GM18861 (cell line): Measurements from ENCODE around the gene CAPN5.
"Not testable (repeated sequence)": the region's sequence is repeated elsewhere in the genome, so short reads cannot be mapped to it uniquely, and the experiment has no call there.

Experiments used
- ATAC-seq: cut with Tn5 transposase; IDR thresholded peaks from one replicate; pipeline ENCODE4 v1.9.1; 2021; ENCODE audit not compliant: unreplicated experiment

CAPN5 gene

DNA sequence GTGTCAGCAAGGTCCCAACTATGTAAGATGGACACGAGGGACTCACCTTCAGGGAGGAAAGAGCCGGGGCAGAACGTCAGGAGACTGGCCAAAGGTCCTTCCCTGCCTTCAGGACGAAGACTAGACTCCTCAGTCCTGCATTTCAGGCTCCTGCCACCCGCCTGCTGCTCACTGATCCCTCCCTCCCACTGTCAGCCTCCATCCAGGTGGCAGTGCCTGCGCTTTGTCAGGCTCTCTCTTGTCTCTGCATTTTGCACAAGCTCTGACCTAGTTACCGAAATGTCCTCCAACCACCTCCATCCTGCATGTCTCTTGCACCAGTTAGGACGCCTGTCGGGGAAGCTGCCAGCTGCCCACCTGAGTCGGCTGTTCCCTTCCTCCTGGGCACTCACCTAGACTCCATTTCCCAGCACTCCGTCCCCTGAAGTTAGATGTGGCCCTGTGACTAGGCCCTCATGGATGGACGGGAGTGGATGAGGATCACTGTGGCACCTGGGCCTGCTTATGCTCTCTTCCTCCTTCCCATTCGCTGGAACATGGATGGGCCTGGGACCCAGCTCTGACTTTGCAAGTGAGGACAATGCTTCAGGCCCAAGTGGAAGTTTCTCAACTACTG lies 24.6 kb upstream of the CAPN5 start:
- no peak for ATAC-seq

DNA sequence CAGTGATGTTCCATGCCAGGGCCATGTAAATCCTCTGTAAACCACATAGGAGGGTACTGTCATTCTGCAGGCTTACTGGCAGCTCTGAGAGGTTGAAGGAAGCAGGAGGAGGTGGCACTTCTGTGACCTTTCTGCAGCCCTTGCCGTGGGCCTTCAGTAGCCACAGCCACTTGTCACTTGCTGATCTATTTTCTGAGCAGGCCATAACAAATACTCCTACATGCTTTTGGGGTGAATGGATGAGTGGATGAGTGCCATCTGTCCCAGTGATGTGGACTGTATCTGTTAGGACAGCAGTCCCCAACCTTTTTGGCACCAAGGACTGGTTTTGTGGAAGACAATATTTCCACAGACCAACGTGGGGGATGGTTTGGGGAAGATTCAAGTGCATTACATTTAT lies 22.4 kb upstream of the CAPN5 start:
- ATAC-seq = no peak

DNA sequence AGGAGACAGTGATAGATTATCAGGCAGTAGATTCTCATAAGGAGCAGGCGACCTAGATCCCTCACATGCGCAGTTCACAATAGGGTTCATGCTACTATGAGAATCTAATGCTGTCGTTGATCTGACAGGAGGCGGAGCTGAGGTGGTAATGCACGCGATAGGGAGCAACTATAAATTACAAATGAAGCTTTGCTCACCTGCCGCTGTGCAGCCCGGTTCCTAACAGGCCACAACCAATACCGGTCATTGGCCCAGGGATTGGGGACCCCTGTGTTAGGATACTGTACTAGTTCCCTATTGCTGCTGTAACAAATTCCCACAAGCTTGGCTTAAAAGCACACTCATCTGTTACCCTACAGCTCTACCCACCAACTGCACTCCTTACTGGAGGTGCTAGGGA lies 21.9 kb upstream of the CAPN5 start:
- no peak for ATAC-seq

DNA sequence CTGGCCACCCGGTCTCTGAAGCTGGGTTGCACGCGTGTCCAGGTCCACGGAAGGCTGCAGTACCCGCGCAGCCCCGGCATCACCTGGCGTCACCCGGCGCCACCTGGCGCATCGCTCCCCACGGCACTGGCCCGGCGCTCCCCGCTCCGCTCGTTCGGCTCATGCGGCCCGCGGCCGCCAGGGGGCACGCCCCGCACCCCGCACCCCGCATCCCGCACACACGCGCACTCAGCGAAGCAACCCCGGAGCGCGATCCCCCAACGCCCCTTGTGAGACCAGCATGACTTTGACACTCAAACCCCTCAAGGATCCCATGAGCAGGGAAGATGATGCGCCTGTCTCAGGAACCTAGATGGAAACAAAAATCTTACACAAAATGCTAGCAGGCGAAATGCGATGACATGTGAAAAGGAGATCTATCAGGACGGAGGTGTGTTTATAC lies 20.7 kb upstream of the CAPN5 start:
- ATAC-seq = no peak

DNA sequence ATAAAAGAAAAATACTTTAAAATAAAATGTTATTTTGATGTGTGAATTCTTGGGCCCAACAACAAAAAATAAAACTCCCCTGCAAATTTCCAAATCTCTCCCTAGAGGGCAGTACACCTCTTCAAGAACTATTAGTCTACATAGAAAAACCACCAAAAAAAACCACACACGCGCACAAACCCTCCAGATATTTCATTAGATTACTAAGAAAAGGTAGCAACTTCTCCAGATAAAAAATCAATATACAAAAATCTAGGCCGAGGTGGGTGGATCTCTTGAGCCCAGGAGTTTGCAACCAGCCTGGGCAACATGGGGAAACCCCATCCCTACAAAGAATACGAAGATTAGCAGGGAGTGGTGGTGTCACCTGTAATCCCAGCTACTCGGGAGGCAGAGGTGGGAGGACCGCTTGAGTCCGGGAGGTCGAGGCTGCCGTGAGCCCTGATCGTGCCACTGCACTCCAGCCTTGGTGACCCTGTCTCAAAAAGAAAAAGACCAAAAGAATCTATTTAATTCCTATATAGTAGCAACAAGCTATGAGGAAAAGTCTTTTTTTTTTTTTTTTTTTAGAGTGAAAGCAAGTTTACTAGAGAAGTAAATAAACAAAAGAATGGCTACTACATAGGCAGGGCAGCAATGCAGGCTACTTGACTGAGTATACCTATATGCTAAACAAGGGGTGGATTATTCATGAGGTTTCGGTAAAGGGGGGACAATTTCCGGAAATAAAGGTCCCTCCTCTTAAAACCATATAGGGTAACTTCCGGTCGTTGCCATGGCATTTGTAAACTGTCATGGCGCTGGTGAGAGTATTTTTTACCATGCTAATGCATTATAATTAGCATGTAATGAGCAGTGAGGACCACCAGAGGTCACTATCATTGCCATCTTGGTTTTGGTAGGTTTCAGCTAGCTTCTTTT lies 19.5 kb upstream of the CAPN5 start:
- peak; percentile 73 for ATAC-seq

DNA sequence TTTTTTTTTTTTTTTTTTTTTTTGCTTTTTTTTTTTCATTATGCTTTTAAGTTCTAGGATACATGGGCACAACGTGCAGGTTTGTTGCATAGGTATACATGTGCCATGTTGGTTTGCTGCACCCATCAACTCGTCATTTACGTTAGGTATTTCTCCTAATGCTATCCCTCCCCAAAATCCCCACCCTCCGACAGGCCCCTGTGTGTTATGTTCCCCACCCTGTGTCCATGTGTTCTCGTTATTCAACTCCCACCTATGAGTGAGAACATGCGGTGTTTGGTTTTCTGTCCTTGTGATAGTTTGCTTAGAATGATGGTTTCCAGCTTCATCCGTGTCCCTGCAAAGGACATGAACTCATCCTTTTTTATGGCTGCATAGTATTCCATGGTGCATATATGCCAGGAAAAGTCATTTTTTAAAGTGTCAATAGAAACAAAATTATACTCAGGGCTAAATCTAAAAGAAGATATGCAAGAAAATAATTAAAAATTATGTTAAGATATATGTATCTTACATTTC lies 18.8 kb upstream of the CAPN5 start:
- not testable (repeated sequence) for ATAC-seq

DNA sequence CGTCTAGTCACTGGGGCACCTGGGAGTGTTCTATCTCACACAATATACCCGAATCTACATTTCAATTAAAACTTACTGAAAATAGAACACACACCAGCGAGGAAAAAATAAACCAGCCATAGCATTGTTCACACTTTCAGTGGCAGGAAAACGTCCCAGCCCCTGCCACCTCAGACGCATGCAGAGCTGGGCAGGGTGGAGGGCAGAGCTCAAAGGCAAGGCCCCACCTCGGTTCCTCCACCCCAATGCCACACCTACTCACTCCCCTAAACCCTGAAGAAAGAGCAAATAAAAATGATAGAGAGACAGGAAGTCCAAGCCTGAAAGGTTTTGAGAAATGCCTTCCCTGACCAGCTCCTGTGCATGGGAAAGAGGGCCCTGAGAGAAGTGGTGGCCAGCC lies 17.7 kb upstream of the CAPN5 start:
- ATAC-seq = no peak

DNA sequence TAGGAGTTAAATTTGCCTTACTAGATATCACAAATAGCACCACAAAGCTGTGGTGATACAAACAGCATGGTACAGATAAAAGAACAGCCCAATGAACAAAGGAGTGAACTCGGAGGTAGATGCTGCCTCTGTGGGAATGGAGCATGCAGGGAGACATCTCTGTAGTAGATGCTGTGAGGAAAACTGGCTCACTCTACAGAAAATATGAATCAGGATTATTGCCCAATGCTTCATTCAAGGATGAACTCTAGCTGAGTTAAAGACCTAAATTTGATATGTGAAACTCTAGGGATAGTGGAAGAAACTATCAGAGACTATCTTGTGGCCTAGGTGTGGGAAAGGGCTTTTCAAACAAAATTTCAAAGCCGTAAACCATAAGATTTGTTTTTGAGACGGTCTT lies 15.3 kb upstream of the CAPN5 start:
- ATAC-seq = no peak

DNA sequence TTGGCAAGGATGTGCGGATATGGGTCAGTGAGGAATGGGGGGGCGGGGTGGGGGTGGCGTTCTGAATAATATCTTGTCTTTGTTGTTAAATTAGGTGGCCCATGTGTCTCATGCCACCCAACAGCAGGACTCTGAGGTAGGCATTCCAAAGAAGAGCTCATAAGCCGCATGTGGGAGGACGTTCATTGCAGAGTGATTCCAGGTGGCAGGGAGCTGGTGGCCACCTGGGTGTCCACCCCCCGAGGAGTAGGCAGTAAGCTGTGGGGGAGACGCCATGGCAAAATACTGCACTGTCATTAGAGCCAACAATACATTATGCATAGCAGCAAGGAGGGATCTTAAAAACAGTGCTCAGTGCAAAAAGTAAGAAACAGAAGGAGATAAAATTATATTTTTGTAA lies 14.3 kb upstream of the CAPN5 start:
- ATAC-seq = no peak

DNA sequence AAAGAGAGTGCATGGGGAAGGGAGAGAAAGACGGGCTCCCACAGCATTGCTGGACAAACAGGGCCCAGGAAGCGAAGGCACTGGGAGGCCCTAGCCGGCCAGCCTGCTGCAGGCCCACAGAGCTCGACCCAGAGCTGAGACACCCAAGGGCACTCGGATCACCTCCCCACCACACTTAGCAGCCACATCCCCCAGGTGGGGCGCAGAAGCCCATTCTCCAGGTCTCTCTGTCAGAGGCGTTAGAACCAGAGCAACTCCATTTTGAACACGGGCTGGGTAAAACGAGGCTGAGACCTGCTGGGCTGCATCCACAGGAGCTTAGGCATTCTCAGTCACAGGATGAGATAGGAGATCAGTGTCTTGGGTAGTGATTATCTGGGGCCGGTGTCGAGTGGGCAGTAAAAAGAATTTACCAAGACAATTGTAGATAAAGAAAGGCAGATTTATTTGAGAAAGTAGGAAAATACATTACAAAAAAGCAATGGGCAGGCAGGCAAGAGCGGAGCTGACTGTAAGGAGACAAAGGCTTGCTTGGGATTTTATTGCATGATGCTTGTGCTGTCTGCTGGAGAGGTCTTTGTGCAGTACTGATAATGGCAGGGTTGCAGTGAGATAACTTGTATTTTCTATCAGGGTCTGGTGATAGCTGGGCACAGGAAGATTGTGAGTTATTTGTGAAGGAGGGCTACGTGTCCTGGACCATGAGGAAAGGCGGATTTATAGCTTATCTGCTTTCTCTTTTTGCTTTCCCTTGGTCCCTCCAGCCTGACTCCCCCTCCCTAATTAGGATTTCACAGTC lies 13.4 kb upstream of the CAPN5 start:
- ATAC-seq = no peak

DNA sequence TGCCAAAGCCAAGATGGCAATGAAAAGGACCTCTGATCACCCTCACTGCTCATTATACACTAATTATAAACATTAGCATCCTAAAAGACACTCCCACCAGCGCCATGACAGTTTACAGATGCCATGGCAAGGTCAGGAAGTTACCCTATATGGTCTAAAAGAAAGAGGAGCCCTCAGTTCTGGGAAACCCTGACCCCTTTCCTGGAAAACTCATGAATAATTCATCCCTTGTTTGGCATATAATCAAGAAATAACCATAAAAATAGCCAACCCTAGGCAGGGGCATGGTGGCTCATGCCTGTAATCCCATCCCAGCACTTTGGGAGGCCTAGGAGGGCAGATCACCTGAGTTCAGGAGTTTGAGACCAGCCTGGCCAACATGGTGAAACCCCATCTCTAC lies 12.7 kb upstream of the CAPN5 start:
- no peak for ATAC-seq

DNA sequence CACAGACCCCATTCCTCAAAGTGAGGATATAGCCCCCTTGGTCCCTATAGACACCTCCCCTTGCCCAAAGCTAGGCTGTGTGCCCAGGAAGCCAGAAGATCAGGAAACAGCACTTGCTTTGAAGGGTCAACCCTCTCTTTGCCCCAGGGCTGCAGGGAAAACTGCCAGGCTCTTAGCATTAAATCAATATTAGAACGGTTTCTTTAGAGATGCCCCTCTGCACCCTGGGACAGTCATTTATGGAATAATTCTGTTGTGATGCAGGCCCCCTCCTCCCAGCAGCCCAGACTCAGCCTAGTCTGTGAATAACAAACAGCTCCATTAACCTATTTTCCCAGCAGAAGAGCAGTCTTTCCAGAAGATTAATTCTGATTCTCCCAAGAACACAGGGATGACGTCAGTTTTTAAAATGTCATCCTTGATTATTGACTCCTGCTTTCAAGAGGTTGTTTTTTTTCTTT lies 11.6 kb upstream of the CAPN5 start:
- ATAC-seq = no peak

DNA sequence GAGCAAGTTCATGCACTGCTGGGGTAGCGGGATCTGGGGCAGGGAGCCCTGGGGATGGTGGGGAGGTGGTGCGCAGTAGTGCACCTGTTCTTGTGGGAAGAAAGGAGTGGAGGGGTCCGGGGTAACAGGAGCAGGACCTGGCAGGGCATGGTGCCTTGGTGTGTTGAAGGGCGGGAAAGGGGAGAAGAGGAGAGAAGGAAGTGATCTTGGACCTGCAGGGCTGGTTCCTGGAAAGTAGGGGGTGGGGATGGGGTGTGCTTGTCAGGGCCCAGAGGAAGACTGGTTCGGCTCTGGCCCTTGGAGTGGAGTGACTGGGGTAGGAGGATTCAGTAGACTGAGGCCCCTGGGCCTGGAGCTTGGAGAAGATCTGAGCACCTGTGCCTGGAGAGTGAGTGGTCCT lies 10.9 kb upstream of the CAPN5 start:
- ATAC-seq = no peak

DNA sequence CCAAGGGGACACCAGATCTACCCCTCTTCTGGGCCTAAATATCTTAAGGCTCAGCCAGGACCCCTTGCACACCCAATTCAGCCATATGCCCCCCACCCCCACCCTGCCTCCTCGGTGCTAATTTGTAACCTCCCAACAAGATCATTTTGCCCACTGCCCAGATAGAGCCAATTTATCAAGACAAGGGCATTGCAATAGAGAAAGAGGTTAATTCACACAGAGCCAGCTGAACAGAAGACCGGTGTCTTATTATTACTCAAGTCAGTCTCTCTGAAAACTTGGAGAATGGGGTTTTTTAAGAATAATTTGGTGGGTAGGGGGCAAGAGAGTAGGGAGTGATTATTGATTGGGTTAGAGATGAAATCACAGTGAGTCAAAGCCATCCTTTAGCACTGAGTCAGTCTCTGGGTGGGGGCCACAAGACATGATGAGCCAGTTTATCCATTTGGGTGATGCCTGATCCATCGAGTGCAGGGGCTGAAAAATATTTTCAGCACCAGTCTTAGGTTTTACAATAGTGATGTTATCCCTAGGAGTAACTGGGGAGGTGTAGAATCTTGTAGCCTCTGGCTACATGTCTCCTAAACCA lies 9.9 kb upstream of the CAPN5 start:
- ATAC-seq = no peak

DNA sequence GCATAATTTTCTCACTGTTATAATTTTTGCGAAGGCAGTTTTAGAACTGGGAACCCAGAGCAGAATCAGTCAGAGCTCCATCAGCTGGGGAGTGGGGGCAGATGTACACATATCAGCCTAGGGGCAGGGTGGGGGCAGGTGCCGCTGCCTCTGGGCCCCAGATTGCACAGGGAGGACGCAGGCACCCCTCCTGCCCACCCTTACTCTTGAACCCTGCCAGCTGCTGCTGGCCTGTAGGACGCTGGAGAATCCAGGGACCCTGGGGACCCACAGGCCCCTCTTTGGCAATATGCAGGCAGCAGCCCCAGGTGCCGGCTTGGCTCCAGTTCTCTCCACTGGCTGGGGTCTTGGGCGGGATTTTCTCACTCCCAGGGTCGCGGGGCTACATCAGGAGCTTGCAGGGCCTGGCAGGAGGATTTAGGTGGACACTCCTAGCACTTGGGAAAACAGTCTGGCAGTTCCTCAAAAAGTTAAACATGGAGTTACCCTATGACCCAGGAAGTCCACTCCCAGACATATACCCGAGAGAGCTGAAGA lies 8.8 kb upstream of the CAPN5 start:
- ATAC-seq = no peak

DNA sequence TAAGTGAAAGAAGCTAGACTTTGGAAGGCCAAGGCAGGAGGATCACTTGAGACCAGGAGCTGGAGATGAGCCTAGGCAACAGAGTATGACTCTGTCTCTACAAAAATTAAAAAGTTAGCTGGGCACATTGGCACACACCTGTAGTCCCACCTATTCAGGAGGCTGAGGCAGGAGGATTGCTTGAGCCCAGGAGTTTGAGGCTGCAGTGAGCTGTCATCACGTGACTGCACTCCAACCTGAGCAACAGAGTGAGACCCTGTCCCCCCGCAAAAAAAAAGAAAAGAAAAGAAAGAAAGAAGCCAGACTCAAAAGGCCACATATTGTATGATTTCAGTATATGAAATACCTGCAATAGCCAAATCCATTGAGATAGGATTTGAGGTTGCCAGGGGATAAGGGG lies 7.9 kb upstream of the CAPN5 start:
- no peak for ATAC-seq

DNA sequence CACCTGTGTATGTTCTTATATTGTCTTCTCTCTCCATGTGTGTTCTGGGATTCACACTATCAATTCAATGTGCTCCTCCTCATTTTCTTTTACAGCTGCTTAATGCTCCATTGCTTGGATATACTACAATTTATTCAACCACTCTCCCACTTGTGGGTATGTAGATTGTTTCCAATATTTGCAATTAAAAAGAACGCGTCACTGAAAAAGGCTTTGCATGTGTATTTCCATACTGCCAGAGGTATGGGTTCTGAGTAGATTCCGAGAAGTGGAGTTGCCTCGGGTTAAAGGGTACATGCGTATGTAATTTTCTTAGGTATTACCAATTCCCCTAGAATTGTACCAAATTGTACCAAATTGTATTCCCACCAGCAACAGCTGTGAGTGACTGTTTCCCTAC lies 7.0 kb upstream of the CAPN5 start:
- ATAC-seq = no peak

DNA sequence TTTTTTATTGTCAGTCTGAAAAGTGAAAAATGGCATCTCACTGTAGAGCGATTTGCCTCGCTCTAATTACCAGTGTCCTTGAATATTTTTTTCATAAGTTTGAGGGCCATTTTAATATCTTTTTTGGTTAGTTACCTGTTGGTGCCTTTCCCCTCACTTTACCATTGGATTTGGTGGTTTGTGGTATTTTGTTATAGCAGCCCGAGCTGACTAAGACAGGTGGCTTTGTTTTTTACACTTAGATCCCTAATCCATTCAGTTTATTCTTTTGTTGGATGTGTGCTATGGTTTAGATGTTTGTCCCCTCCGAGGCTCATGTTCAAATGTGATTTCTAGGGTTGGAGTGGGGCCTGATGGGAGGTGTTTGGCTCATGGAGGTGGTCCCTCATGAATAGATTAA lies 6.5 kb upstream of the CAPN5 start:
- ATAC-seq = no peak

DNA sequence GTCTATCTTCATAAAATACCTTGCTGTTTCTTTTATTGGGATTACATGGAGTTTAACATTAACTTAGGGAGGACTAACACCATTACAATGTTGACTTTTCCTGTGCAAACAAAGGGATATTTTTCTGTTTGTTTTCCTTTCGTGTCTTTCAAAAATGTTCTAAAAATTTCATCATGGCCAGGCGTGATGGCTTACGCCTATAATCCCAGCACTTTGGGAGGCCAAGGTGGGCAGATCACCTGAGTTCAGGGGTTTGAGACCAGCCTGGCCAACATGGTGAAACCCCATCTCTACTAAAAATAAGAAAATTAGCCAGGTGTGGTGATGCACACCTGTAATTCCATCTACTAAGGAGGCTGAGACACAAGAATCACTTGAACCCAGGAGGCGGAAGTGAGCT lies 5.5 kb upstream of the CAPN5 start:
- not testable (repeated sequence) for ATAC-seq

DNA sequence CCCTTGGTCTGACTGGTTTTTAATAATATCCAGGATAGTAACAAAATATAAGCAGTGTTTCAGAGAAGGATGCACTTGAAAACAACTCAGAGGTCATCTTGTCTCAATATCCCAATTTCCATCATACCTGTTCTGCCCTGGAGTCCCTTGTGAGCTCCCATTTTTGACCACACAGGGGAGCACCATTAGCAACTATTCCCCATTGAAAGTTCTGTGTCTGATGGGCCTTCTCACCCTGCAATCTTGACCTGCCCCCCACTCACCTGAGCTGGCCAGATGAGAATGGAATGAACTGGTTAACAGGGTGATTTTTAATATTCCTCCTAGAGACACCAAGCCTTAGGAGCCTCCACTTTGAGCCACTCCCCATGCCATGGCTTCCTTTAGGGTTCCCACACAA lies 3.8 kb upstream of the CAPN5 start:
- no peak for ATAC-seq

DNA sequence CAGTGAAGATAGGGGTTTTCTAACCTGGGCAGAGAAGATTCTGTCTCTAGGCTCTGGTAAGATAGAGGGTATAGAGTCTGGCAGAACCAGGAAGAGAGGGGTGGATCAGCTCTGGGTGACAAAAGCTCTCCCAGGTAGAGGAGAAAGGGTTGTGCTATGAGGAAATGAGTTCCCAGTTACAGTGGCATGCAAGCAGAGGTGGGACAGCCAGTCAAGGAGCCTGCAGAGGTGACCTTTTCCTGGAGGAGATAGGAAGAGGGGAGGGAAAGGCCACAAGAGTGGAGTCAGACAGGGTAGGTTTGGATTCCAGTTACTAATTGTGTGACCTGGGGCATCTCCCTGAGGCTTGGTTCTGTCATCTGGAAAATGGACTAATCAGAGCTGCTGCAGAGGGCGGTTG lies 3.4 kb upstream of the CAPN5 start:
- no peak for ATAC-seq
